Brain microvascular endothelial cell (primary cell): ENCODE data around the gene LUC7L2.

Experiments
- DNase-seq: peaks from one replicate; pipeline ENCODE4 v3.0.0-alpha.2; 2020
- H3K27ac ChIP-seq: fragments of 250-450 bp; sonication (Bioruptor Pico); 2 replicates; pipeline ENCODE4 v1.5.1; 2020; ENCODE audit warnings: mild to moderate bottlenecking, moderate library complexity
- H3K27me3 ChIP-seq: fragments of 250-450 bp; sonication (Bioruptor Pico); replicated peaks from 2 replicates; pipeline ENCODE4 v1.5.1; 2020; ENCODE audit warnings: mild to moderate bottlenecking
- H3K36me3 ChIP-seq: fragments of 250-450 bp; sonication (Bioruptor Pico); replicated peaks from 2 replicates; pipeline ENCODE4 v1.5.1; 2020; ENCODE audit warnings: mild to moderate bottlenecking
- H3K4me3 ChIP-seq: 2 replicates; pipeline ENCODE4 v1.5.1; 2011; ENCODE audit warnings: low read depth, mild to moderate bottlenecking, control low read depth, low read length, moderate library complexity
- in situ Hi-C: cut with HindIII; loops from 2 replicates; pipeline ENCODE4 v1.10.0; 2017; ENCODE audit warnings: low sequenced_read_pairs, low pct_ligation_motif_present
- TF ChIP-seq, protein P1 (sequence below): IDR thresholded peaks from 2 replicates; pipeline ENCODE4 v1.5.1; 2011; ENCODE audit warnings: low read depth, mild to moderate bottlenecking, moderate library complexity, low read length, control low read depth, inconsistent platforms; ENCODE audit errors: missing control alignments

Gene LUC7L2

DNA sequence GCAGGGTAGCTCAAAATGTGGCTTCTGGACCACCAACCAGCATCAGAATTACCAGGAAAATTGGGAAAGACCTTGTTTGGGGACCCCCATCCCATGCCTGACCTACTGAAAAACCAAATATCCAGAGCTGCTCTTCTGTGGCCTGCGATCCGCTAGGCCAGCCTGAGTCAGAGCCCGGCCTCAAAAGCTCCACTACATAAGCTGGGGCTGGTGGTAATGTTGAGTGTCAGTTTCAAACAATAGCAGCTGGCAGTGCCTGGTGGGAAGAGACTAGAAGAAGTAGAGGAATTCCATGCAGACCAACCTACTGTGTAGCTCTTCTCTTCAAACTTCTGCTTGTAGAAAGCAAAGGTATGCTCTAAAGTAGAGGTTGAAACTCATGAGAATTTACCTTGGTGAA is 71.8 kb downstream of the LUC7L2 start:
- in situ Hi-C loops = no loop called here
- no peaks in the 10 kb centered on the region for H3K36me3 ChIP-seq
- H3K4me3 ChIP-seq = no peak overlapping the region
- TF ChIP-seq, protein P1, sequence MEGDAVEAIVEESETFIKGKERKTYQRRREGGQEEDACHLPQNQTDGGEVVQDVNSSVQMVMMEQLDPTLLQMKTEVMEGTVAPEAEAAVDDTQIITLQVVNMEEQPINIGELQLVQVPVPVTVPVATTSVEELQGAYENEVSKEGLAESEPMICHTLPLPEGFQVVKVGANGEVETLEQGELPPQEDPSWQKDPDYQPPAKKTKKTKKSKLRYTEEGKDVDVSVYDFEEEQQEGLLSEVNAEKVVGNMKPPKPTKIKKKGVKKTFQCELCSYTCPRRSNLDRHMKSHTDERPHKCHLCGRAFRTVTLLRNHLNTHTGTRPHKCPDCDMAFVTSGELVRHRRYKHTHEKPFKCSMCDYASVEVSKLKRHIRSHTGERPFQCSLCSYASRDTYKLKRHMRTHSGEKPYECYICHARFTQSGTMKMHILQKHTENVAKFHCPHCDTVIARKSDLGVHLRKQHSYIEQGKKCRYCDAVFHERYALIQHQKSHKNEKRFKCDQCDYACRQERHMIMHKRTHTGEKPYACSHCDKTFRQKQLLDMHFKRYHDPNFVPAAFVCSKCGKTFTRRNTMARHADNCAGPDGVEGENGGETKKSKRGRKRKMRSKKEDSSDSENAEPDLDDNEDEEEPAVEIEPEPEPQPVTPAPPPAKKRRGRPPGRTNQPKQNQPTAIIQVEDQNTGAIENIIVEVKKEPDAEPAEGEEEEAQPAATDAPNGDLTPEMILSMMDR = no peak
- peak; percentile 28 for DNase-seq
- no peak overlapping the region for H3K27ac ChIP-seq
- no peaks in the 10 kb centered on the region for H3K27me3 ChIP-seq

GRCh38 chr7:139436806-139437205 is 77.1 kb downstream of the LUC7L2 start:
- Histone ChIP-seq H3K27ac (no peak overlapping the region), H3K36me3 (no peaks in the 10 kb centered on the region), H3K4me3 (no peak overlapping the region), H3K27me3 (no peaks in the 10 kb centered on the region)
- in situ Hi-C loops = no loop called here
- DNase-seq = no peak
- TF ChIP-seq, protein P1 = no peak

DNA sequence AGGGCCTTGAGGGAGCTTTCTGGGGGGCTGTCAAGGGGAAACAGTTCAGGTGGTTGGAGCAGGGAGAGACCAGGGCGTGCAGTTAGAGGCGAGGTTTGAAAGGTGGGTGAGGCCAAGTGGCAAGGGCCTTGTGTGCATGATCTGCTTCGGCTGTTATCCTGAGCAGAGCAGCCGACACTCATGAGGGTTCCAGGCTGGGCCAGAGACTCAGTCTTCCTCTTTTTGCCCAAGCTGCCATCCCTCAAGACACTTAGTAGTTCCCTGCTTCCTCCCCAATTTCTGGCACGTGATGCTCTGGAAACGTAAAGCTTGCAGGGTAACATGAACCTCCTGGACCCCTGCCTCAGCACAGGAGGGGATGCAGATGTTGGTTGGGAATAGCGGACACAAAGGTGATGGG is 79.7 kb downstream of the LUC7L2 start:
- no peak overlapping the region for H3K4me3 ChIP-seq
- no peaks in the 10 kb centered on the region for H3K36me3 ChIP-seq
- no peak overlapping the region for H3K27ac ChIP-seq
- in situ Hi-C loops = no loop called here
- TF ChIP-seq, protein P1 = no peak
- DNase-seq = no peak
- H3K27me3 ChIP-seq = no peaks in the 10 kb centered on the region

DNA sequence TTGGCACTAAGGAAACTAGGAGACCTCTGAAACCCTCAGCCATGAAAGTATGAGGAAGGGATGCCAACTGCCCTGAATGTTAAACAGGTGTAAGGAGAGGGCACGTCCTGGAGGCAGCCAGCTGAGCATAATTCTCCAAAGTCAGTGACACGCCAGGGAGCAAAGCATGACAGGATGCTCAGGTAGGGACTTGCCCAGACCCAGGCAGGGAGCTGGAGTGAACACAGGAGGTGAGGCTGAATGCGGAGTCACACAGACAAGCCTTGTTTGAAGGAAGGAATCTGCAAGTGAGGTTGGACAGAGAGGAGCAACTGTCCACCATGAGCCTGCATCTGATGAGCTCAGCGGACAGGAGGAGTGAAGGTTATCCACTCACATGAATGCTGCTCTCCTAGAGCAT is 82.3 kb downstream of the LUC7L2 start:
- H3K36me3 ChIP-seq = no peaks in the 10 kb centered on the region
- no peak overlapping the region for H3K27ac ChIP-seq
- TF ChIP-seq, protein P1 = no peak
- no peak overlapping the region for H3K4me3 ChIP-seq
- no peaks in the 10 kb centered on the region for H3K27me3 ChIP-seq
- in situ Hi-C loops = no loop called here
- DNase-seq = no peak

DNA sequence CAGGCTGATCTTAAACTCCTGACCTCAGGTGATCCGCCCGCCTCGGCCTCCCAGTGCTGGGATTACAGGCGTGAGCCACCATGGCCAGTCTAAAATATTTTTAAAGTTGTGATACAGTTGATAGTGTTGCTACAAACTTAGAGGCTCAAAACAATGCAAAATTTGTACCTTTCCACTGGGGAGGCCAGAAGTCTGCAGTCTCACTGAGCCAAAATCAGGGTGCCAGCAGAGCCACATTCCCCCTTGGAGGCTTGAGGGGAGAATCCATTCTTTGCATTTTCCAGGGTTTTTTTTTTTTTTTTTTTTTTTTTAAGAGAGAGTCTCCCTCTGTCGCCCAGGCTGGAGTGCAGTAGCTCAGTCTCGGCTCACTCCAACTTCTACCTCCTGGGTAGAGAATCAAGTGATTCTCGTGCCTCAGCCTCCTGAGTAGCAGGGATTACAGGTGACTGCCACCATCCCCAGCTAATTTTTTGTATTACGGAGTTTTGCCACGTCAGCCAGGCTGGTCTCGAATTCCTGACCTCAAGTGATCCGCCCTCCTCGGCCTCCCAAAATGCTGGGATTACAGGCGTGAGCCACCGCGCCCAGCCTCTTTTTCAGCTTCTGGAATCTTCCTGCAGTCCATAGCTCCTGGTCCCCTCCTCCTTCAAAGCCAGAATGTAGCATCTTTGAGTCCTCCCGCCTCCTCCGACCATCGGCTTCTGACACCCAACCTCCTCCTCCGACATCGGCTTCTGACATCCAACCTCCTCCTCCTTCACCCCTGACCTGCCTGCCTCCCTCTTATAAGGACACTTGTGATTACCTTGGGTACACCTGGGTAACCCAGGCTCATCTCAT is 86.6 kb downstream of the LUC7L2 start:
- TF ChIP-seq, protein P1 = no peak
- Histone ChIP-seq H3K36me3 (no peaks in the 10 kb centered on the region), H3K4me3 (no peak overlapping the region), H3K27me3 (no peaks in the 10 kb centered on the region), H3K27ac (no peak overlapping the region)
- no peak for DNase-seq
- in situ Hi-C loops = no loop called here

DNA sequence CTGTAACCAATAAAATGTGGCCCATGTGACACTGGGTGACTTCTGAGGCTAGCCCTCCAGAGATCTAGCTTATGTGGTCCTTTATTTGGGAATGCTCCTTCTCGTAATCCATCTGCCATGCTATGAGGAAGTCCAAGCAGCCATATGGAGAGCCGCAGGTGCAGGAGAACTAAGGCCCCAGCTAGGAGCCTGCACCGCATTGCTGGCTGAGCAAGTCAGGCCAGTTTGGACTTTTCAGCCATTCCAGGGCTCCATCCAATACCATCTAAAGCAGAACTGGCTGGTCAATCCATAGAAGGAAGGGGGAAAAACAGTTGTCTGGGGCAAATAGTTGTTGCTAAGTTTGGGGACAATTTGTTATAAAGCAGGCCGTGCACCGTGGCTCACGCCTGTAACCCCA is 91.2 kb downstream of the LUC7L2 start:
- Histone ChIP-seq H3K4me3 (no peak overlapping the region), H3K27ac (no peak overlapping the region), H3K27me3 (no peaks in the 10 kb centered on the region), H3K36me3 (no peaks in the 10 kb centered on the region)
- no peak for DNase-seq
- TF ChIP-seq, protein P1 = no peak
- in situ Hi-C loops = no loop called here
